GM18951 (cell line): ENCODE results near the gene SPATA32.

Source experiments
- POLR2A ChIP-seq: IDR thresholded peaks from 4 replicates; pipeline ENCODE4 v1.6.1; 2011; ENCODE audit warnings: mild to moderate bottlenecking; ENCODE audit not compliant: insufficient read length, insufficient read depth; ENCODE audit errors: extremely low read depth
- in situ Hi-C: fragments of 300-500 bp; cut with MboI; formaldehyde crosslinking; loops from one replicate; pipeline ENCODE4 v1.12.0; 2022; ENCODE audit warnings: low sequenced_read_pairs, mixed read lengths, inconsistent platforms; ENCODE audit not compliant: unreplicated experiment

Gene SPATA32

GRCh38 chr17:45223539-45224528, 38.1 kb downstream of the SPATA32 start:
- in situ Hi-C loops, result no loop called here
- TF ChIP-seq POLR2A, result no peak

- in situ Hi-C loops, result no loop called here
- peak; percentile 16 for TF ChIP-seq POLR2A
These were observed 38.8 kb downstream of the SPATA32 start for GRCh38 chr17:45222996-45223538.

- in situ Hi-C loops, result no loop called here
- peak; percentile 53 for TF ChIP-seq POLR2A
These were observed 39.5 kb downstream of the SPATA32 start for GRCh38 chr17:45222289-45222995.

GRCh38 chr17:45222014-45222288, 39.9 kb downstream of the SPATA32 start:
- in situ Hi-C loops, result no loop called here
- TF ChIP-seq POLR2A, result no peak

GRCh38 chr17:45221081-45222013, 40.5 kb downstream of the SPATA32 start, which contains the start of gene FMNL1:
FMNL1 (plus strand) TSS chr17:45221885; CDS start chr17:45222125, 240 bp downstream.
- in situ Hi-C loops, result no loop called here
- TF ChIP-seq POLR2A, result peak; percentile 53

- TF ChIP-seq POLR2A, result no peak
- in situ Hi-C loops, result no loop called here
These were observed 41.8 kb downstream of the SPATA32 start for GRCh38 chr17:45220079-45220478.

GRCh38 chr17:45218895-45219661, 42.8 kb downstream of the SPATA32 start:
- in situ Hi-C loops, result loop anchor here (5.0 kb wide), 1 partner anchor 168 kb away; no protein-coding TSS in a partner anchor
- no peak for TF ChIP-seq POLR2A
